IPS-18a (cell line): Measurements from ENCODE around the gene PPP1R9B.

Experiments
- H3K27ac ChIP-seq: one replicate; pipeline ENCODE4 v1.5.1; 2013; ENCODE audit warnings: low read length
- H3K27me3 ChIP-seq: one replicate; pipeline ENCODE4 v1.6.1; 2013; ENCODE audit warnings: mild to moderate bottlenecking, low read length; ENCODE audit not compliant: control insufficient read depth, insufficient read depth
- H3K36me3 ChIP-seq: one replicate; pipeline ENCODE4 v1.6.1; 2013; ENCODE audit warnings: low read depth, low read length; ENCODE audit not compliant: control insufficient read depth
- H3K4me1 ChIP-seq: one replicate; pipeline ENCODE4 v1.6.1; 2013; ENCODE audit warnings: low read depth, low read length; ENCODE audit not compliant: control insufficient read depth
- H3K4me3 ChIP-seq: one replicate; pipeline ENCODE4 v1.5.1; 2013; ENCODE audit warnings: low read length
- H3K9ac ChIP-seq: one replicate; pipeline ENCODE4 v1.6.1; 2013; ENCODE audit warnings: mild to moderate bottlenecking, low read length, moderate library complexity
- H3K9me3 ChIP-seq: one replicate; pipeline ENCODE4 v1.6.1; 2013; ENCODE audit warnings: low read depth, low read length; ENCODE audit not compliant: control insufficient read depth

Gene PPP1R9B

GRCh38 chr17:50141026-50141744 is 9.3 kb downstream of the PPP1R9B start:
- Histone ChIP-seq H3K4me1 (no peaks in the 10 kb centered on the region), H3K36me3 (peaks cover 13% of the 10 kb centered on the region), H3K27ac (no peak overlapping the region), H3K27me3 (no peaks in the 10 kb centered on the region), H3K9me3 (no peaks in the 10 kb centered on the region), H3K4me3 (no peak overlapping the region), H3K9ac (no peak overlapping the region)

- H3K36me3 ChIP-seq: peaks cover 13% of the 10 kb centered on the region
Observed at GRCh38 chr17:50139950-50140885, 10.3 kb downstream of the PPP1R9B start.

GRCh38 chr17:50139185-50139783 is 11.2 kb downstream of the PPP1R9B start:
- Histone ChIP-seq H3K4me3 (no peak overlapping the region), H3K9ac (no peak overlapping the region), H3K27ac (no peak overlapping the region), H3K36me3 (peaks cover 13% of the 10 kb centered on the region), H3K4me1 (peaks cover 5% of the 10 kb centered on the region), H3K9me3 (no peaks in the 10 kb centered on the region), H3K27me3 (no peaks in the 10 kb centered on the region)

More at GRCh38 chr17:50139950-50140885, 10.3 kb downstream of the PPP1R9B start:
- no peak overlapping the region for H3K27ac ChIP-seq
- H3K9me3 ChIP-seq: no peaks in the 10 kb centered on the region
- no peaks in the 10 kb centered on the region for H3K27me3 ChIP-seq
- no peak overlapping the region for H3K9ac ChIP-seq
- H3K4me1 ChIP-seq: no peaks in the 10 kb centered on the region
- no peak overlapping the region for H3K4me3 ChIP-seq

DNA sequence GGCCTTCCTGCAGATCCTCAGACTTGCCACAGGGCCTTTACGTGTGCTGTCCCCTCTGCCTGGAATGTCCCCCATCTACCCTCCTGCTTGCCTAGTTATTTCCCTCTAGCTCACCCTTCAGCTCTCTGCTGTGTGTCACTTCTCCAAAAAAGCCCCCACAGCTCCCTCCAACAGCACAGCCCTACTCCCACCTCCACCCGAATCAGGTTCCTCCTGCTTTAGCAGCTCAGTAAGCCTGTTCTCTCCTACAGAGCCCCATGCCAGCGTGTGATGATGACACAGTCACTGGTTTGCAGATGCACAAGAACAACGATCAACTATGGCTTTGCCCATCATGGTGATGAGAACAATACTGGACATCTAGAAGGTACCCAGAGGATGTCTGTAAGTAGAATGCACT is 13.4 kb downstream of the PPP1R9B start:
- H3K4me3 ChIP-seq: no peak overlapping the region

DNA sequence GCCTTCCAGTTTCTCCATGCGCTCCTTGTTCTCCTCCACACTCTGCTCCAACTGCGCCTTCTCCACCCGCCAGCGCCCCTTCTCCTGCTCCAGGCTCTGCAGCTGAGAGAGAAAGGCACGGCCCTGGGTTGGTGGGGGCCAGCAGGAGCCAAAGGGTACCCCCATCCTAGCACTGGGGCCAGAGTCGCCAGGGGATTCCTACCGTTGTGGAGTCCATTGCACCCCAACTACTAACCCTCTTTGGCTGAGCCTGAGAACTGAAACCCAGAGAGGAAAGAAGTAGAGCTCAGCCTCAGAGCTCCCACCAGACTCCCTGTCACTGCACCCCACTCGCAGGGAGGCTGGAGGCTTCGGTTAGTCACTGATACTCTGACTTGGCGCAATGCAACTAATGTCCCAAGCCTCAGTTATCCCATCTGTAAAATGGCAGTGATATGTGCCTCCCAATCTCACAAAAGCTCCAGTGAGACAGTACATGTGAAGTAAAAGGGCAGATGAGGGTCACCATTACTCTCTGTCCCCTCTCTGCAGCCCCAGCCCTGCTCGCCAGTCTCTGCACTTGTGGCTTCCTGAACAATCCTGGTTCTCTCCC is 14.3 kb downstream of the PPP1R9B start:
- Histone ChIP-seq H3K27me3 (peaks cover 10% of the 10 kb centered on the region), H3K27ac (no peak overlapping the region), H3K9me3 (no peaks in the 10 kb centered on the region), H3K9ac (no peak overlapping the region), H3K4me1 (peaks cover 16% of the 10 kb centered on the region), H3K4me3 (no peak overlapping the region), H3K36me3 (peaks cover 13% of the 10 kb centered on the region)

More for the DNA sequence above, 13.4 kb downstream of the PPP1R9B start:
- Histone ChIP-seq H3K27me3 (peaks cover 1% of the 10 kb centered on the region), H3K27ac (no peak overlapping the region), H3K4me1 (peaks cover 16% of the 10 kb centered on the region), H3K36me3 (peaks cover 13% of the 10 kb centered on the region), H3K9me3 (no peaks in the 10 kb centered on the region), H3K9ac (no peak overlapping the region)

GRCh38 chr17:50135316-50136095 is 15.0 kb downstream of the PPP1R9B start:
- peaks cover 16% of the 10 kb centered on the region for H3K27me3 ChIP-seq
- no peak overlapping the region for H3K4me3 ChIP-seq
- H3K27ac ChIP-seq: no peak overlapping the region
- H3K9me3 ChIP-seq: no peaks in the 10 kb centered on the region
- peaks cover 21% of the 10 kb centered on the region for H3K4me1 ChIP-seq
- H3K36me3 ChIP-seq: peaks cover 13% of the 10 kb centered on the region
- no peak overlapping the region for H3K9ac ChIP-seq

DNA sequence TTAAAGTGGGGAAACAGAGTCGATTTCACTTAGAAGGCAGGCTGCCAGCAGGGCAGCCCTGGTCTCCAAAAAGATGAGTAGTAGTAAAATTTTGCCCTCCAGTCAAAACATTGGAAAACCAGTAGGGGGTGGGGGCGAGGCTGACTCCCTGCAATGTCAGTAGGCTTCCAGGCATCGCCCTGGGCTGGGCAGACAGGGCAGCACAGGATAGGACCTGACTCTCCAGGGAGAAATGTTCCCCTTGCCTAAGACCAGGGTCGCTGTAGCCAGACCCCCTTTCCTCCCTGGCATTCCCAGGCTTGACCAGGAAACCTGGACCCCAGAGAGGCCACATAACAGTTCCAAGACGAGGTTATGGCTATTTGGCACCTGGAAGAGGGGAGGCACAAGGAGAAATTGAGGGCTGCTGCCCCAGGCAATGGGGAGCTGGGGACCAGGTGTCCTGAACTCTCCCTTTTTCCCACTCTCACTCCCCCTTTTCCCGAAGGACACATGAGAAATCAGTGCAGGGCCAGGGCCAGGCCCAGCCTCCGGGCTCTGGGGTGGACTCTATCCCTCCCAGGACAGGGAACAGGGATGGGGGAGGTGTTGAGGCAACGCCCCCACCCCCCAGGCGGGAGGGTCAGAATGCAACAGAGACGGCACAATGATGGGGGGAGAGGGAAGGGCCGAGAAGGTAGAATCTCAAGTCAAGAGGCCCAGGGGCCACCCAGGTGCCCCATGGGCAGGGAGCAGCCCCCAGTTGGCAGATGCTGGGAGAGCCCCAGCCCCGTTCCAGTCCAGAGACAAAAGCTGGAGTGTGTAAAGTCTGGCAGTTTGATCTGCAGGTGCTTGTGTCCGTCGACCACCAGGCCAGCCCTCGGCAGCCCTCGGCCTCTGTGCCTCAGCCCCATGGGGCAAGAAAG is 16.0 kb downstream of the PPP1R9B start:
- Histone ChIP-seq H3K4me1 (peaks cover 21% of the 10 kb centered on the region), H3K9me3 (no peaks in the 10 kb centered on the region), H3K27ac (no peak overlapping the region), H3K4me3 (no peak overlapping the region), H3K27me3 (peaks cover 17% of the 10 kb centered on the region), H3K9ac (no peak overlapping the region), H3K36me3 (peaks cover 13% of the 10 kb centered on the region)

DNA sequence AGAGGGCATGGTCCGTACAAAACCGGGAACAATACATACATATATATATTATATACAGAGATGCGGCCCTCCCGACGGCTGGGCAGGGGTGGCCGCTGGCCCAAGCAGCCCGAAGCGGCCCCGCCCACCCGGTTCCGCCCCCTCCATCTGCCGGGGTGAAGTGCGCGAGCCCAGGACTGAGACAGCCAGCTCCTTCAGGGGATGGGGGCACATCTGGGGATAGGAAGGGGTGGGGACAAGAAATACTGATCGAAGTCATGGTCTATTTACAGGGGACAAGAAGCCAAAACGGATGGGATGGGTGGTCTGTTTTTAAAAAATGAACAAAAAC is 16.7 kb downstream of the PPP1R9B start:
- H3K9ac ChIP-seq: no peak overlapping the region
- H3K9me3 ChIP-seq: no peaks in the 10 kb centered on the region
- H3K4me3 ChIP-seq: no peak overlapping the region
- peaks cover 17% of the 10 kb centered on the region for H3K27me3 ChIP-seq
- H3K36me3 ChIP-seq: peaks cover 6% of the 10 kb centered on the region
- H3K27ac ChIP-seq: no peak overlapping the region
- peaks cover 21% of the 10 kb centered on the region for H3K4me1 ChIP-seq

DNA sequence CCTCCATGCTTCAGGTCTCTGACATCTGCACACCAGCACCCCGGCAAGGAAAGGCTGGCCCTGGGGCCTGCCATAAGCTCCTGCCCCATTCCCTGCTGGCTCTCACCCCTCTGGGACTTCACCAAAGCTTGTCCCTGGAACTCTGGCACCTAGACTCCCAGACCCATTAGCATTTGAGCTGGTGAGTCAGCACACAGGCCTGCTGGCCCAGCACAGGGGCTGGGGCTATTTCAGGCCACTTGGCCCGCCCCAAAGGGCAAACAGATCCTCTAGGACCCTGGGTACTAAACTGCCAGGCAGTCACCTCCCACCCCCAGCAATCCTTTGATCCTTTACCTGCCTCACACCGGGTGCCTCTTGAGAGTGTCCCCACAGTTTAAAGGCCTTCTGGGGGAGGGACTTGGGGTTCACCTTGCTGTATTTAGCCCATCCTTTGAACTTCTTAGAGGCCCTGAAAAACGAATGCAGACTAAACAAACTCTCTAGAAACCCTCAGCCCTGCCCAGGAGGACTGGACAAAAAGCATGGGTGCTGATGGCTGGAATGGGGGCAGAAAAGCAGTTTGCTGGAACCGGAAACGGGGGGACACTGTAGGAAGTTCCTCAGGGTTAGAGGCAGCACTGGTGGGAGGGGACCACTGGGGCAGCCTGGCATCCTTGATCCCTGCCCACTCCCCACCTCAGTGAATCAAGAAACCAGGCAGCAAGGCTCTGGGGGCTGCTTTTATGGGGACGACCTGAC is 17.3 kb downstream of the PPP1R9B start:
- Histone ChIP-seq H3K27ac (no peak overlapping the region), H3K9me3 (no peaks in the 10 kb centered on the region), H3K36me3 (peaks cover under 1% of the 10 kb centered on the region), H3K27me3 (peaks cover 17% of the 10 kb centered on the region), H3K4me1 (peaks cover 21% of the 10 kb centered on the region), H3K9ac (no peak overlapping the region), H3K4me3 (no peak overlapping the region)
